Tracheal epithelial cell (primary cell): ENCODE results near the gene MYDGF. TPM values are rescaled to one million over a fixed set of nuclear protein-coding genes. Genes with fewer than 3 reads are reported as not detected.

Experiments
- total RNA-seq: library from RNA; depleted of rRNA; stranded (reverse); fragments of >200 nt; gene quantifications from 2 replicates; pipeline ENCODE4 v1.2.1, GENCODE V29; 2014

MYDGF gene
- 122 and 151 TPM in 2 replicates for total RNA-seq

GRCh38 chr19:4669723-4670480 is at the start of gene MYDGF:
MYDGF (minus strand) TSS chr19:4670342; CDS start chr19:4670334, 8 bp downstream.

DNA sequence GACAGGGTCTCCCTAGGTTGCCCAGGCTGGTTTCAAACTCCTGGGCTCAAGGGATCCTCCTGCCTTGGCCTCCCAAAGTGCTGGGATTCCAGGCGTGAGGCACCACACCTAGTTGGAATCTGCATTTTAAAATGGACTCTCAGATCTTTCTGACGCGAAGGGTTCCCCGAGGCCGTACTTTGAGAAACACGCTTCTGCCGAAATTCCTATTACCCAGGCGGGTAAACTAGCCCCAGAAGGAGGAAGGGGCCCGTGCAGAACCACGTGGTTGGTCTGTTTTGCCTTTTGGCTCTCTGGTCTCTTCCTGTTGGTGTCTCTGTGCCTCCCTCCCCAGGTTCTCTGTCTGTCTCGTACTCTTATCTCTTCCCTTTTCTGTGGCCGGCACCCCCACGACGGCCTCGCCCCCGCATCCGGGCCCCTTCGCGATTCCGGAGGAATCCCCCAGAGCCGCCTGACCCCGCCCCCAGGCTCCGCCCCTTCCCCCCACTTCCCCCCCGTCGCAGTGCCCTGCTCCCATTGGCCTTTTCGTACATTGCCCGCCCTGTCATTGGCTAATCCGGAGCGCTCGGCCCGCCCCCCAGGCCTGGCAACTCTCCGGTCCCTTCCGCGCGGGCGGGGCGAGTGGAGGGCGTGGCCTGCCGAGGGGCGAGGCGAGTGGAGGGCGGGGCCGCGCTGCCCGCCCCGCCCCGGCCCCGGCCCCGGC is 31.2 kb downstream of the MYDGF start, which contains the start of gene TNFAIP8L1:
TSS of gene TNFAIP8L1 (plus strand) at position 689 of the 703 bp plus-strand sequence. CDS start 12,354 bp downstream, outside the sequence.

Other genes with a start within 250 kb of the MYDGF start
- 95.7 and 106 TPM in 2 replicates for gene UBXN6, start 212.5 kb downstream of the MYDGF start, total RNA-seq
- 25.8 and 34.9 TPM in 2 replicates for gene HDGFL2, start 198.0 kb downstream of the MYDGF start, total RNA-seq
- gene PLIN4, start 151.9 kb downstream of the MYDGF start, total RNA-seq, result 1.7 and 8.7 TPM in 2 replicates
- gene PLIN5, start 135.1 kb downstream of the MYDGF start, total RNA-seq, result 0.96 TPM in 1 of 2 replicates, not detected in the other
- 0.72 TPM in 1 of 2 replicates, not detected in the other for gene LRG1, start 130.3 kb downstream of the MYDGF start, total RNA-seq
- under 0.01 and 0.24 TPM in 2 replicates for gene SEMA6B, start 110.7 kb downstream of the MYDGF start, total RNA-seq
- 0.85 and 1.7 TPM in 2 replicates for gene TNFAIP8L1, start 30.8 kb downstream of the MYDGF start, total RNA-seq
- gene DPP9, start 53.5 kb upstream of the MYDGF start, total RNA-seq, result 27.5 and 32.3 TPM in 2 replicates
- gene FEM1A, start 121.4 kb upstream of the MYDGF start, total RNA-seq, result 20.7 and 22.7 TPM in 2 replicates
- 4.3 and 14.5 TPM in 2 replicates for gene TICAM1, start 161.4 kb upstream of the MYDGF start, total RNA-seq
- 66.9 and 212 TPM in 2 replicates for gene PLIN3, start 197.3 kb upstream of the MYDGF start, total RNA-seq
- not detected in 2 replicates for gene ARRDC5, start 232.6 kb upstream of the MYDGF start, total RNA-seq
- gene UHRF1, start 239.2 kb upstream of the MYDGF start, total RNA-seq, result 3.4 and 9.4 TPM in 2 replicates